HEK293T (cell line): ENCODE data around the gene NF1.

Source experiments
- L3MBTL2 ChIP-seq: fragments of 450-650 bp; conservative IDR thresholded peaks from 2 replicates; pipeline ENCODE4 v1.6.1; 2016; ENCODE audit warnings: mild to moderate bottlenecking
- LEF1 ChIP-seq: fragments of 450-650 bp; IDR thresholded peaks from 2 replicates; pipeline ENCODE4 v1.6.1; 2017; ENCODE audit warnings: mild to moderate bottlenecking, borderline replicate concordance
- SUZ12 ChIP-seq: fragments of 450-650 bp; IDR thresholded peaks from 2 replicates; pipeline ENCODE4 v1.6.1; 2016; ENCODE audit warnings: mild to moderate bottlenecking

- no peak for TF ChIP-seq LEF1
- TF ChIP-seq SUZ12 = no peak
- TF ChIP-seq L3MBTL2 = no peak
These were observed 319.2 kb downstream of the NF1 start for GRCh38 chr17:31413874-31414549.
